Progenitor cell of endocrine pancreas (in vitro differentiated cells): ENCODE data around the gene NAA10. TPM values are rescaled to one million over a fixed set of nuclear protein-coding genes. Genes with fewer than 3 reads are reported as not detected.

Experiments used
- DNase-seq: peaks from one replicate; pipeline ENCODE4 v3.0.0; 2021; ENCODE audit warnings: low spot score; ENCODE audit not compliant: unreplicated experiment
- H3K27ac Mint-ChIP-seq: 2 replicates; pipeline ENCODE4 v1.8.0; 2021; ENCODE audit warnings: mild to moderate bottlenecking, moderate library complexity, mixed read lengths
- H3K27me3 Mint-ChIP-seq: 2 replicates; pipeline ENCODE4 v1.8.0; 2021; ENCODE audit warnings: mixed read lengths
- H3K36me3 Mint-ChIP-seq: 2 replicates; pipeline ENCODE4 v1.8.0; 2022; ENCODE audit warnings: mixed read lengths; ENCODE audit not compliant: insufficient read depth
- H3K4me1 Mint-ChIP-seq: 2 replicates; pipeline ENCODE4 v1.8.0; 2021; ENCODE audit warnings: low read depth, mixed read lengths
- H3K4me3 Mint-ChIP-seq: 2 replicates; pipeline ENCODE4 v1.8.0; 2021; ENCODE audit warnings: low read depth, mild to moderate bottlenecking, moderate library complexity, mixed read lengths
- H3K9me3 Mint-ChIP-seq: 2 replicates; pipeline ENCODE4 v1.8.0; 2021; ENCODE audit warnings: low read depth, mixed read lengths
- CTCF ChIP-seq: fragments of 200-600 bp; sonication (generic); IDR thresholded peaks from one replicate; pipeline ENCODE4 v1.5.0; 2021; ENCODE audit warnings: antibody characterized with exemption, mild to moderate bottlenecking; ENCODE audit not compliant: unreplicated experiment
- total RNA-seq: library from RNA; stranded (reverse); gene quantifications from 2 replicates; pipeline ENCODE4 v1.2.1, GENCODE V29; 2021

The NAA10 gene
- total RNA-seq, 1 donor from 2014 or later = 85.3 TPM

GRCh38 chrX:153971450-153972367, 36.9 kb upstream of the NAA10 start, which contains the start of gene HCFC1:
TSS of gene HCFC1 (minus strand) at chrX:153971818. CDS start at chrX:153970840, 978 bp downstream.
- peak; percentile 94 for DNase-seq
- Mint-ChIP-seq H3K9me3 (no peaks in the 10 kb centered on the region), H3K4me1 (peaks cover 36% of the 10 kb centered on the region), H3K27ac (peak within 1 kb of the TSS; percentile 100), H3K4me3 (peak within 1 kb of the TSS; percentile 100), H3K27me3 (no peaks in the 10 kb centered on the region), H3K36me3 (peaks cover 1% of the 10 kb centered on the region)
- TF ChIP-seq CTCF = no peak

- no peaks in the 10 kb centered on the region for H3K9me3 Mint-ChIP-seq
- no peak for TF ChIP-seq CTCF
- H3K27ac Mint-ChIP-seq = peak overlapping the region; percentile 100
Observed at GRCh38 chrX:153971124-153971449, 36.2 kb upstream of the NAA10 start.

GRCh38 chrX:153970357-153971123, 35.7 kb upstream of the NAA10 start:
- no peak for DNase-seq
- Mint-ChIP-seq H3K4me3 (peak overlapping the region; percentile 100), H3K9me3 (no peaks in the 10 kb centered on the region), H3K27me3 (no peaks in the 10 kb centered on the region), H3K36me3 (no peaks in the 10 kb centered on the region), H3K4me1 (peaks cover 38% of the 10 kb centered on the region), H3K27ac (peak overlapping the region; percentile 100)
- no peak for TF ChIP-seq CTCF

More at GRCh38 chrX:153971124-153971449, 36.2 kb upstream of the NAA10 start:
- peak; percentile 81 for DNase-seq
- H3K36me3 Mint-ChIP-seq = peaks cover 1% of the 10 kb centered on the region
- H3K4me3 Mint-ChIP-seq = peak overlapping the region; percentile 100
- H3K4me1 Mint-ChIP-seq = peaks cover 38% of the 10 kb centered on the region
- H3K27me3 Mint-ChIP-seq = no peaks in the 10 kb centered on the region

GRCh38 chrX:153969904-153970356, 35.1 kb upstream of the NAA10 start:
- TF ChIP-seq CTCF = no peak
- no peak for DNase-seq
- H3K27me3 Mint-ChIP-seq = no peaks in the 10 kb centered on the region
- H3K36me3 Mint-ChIP-seq = no peaks in the 10 kb centered on the region
- peak overlapping the region; percentile 87 for H3K27ac Mint-ChIP-seq
- H3K9me3 Mint-ChIP-seq = no peaks in the 10 kb centered on the region
- H3K4me1 Mint-ChIP-seq = peaks cover 38% of the 10 kb centered on the region
- peak overlapping the region; percentile 100 for H3K4me3 Mint-ChIP-seq

GRCh38 chrX:153969125-153969903, 34.5 kb upstream of the NAA10 start:
- peaks cover 34% of the 10 kb centered on the region for H3K4me1 Mint-ChIP-seq
- TF ChIP-seq CTCF = peak; percentile 15
- peak overlapping the region; percentile 87 for H3K27ac Mint-ChIP-seq
- no peaks in the 10 kb centered on the region for H3K27me3 Mint-ChIP-seq
- H3K36me3 Mint-ChIP-seq = no peaks in the 10 kb centered on the region
- H3K9me3 Mint-ChIP-seq = no peaks in the 10 kb centered on the region
- no peak for DNase-seq
- peak overlapping the region; percentile 100 for H3K4me3 Mint-ChIP-seq
